ENCODE data around the gene RAB30. TPM values are rescaled to one million over a fixed set of nuclear protein-coding genes. Genes with fewer than 3 reads are reported as not detected.

The RAB30 gene
- total RNA-seq, 1 donor from 2014 or later: 160 TPM

DNA sequence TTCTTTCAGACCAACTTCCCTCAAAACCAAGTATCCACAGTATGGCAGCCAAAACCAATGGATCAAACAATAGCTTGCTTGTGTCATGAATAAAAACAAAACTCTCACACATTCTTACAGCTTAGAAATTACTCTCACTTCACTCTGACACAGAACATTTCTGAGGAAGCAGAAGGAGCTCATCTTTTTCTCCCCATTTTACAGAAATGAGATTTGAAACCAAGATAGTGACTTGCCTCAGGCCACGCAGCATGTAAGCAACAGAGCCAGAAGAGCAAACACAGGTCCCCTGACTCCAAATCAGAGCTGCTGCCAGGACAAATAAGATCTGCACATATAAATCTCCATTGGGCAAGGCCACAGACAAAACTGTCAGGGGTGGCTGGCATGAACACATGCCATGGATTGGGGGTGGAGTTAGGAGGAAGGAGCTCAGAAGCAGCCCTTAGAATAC, 64.8 kb downstream of the RAB30 start:
- ChIA-PET CTCF (interaction anchor here (1.2 to 1.9 kb wide), 2 partner anchors 10 to 140 kb away, joined by 4 to 6 read pairs; no protein-coding TSS in a partner anchor), POLR2A (interaction anchor here (0.5 to 3.2 kb wide), 13 partner anchors 9 to 150 kb away, joined by 3 to 29 read pairs (median 4); partner anchors contain the start of genes PCF11 and RAB30)
- Mint-ChIP-seq H3K4me3 (peak overlapping the region; percentile 47), H3K9me3 (no peaks in the 10 kb centered on the region), H3K27ac (peak overlapping the region; percentile 86), H3K4me1 (peaks cover 78% of the 10 kb centered on the region), H3K27me3 (no peaks in the 10 kb centered on the region), H3K36me3 (ENCODE audit: low read depth) (peaks cover 62% of the 10 kb centered on the region)
- ATAC-seq (ENCODE audit: low read depth) (peak; percentile 59), DNase-seq (no peak)
- TF ChIP-seq CTCF (IDR thresholded peaks at IDR 0.05): no peak
- intact Hi-C loops (cut with micrococcal nuclease): loop anchor here (1.0 to 2.0 kb wide), 3 partner anchors 10 to 64 kb away; partner anchors contain the start of gene RAB30

DNA sequence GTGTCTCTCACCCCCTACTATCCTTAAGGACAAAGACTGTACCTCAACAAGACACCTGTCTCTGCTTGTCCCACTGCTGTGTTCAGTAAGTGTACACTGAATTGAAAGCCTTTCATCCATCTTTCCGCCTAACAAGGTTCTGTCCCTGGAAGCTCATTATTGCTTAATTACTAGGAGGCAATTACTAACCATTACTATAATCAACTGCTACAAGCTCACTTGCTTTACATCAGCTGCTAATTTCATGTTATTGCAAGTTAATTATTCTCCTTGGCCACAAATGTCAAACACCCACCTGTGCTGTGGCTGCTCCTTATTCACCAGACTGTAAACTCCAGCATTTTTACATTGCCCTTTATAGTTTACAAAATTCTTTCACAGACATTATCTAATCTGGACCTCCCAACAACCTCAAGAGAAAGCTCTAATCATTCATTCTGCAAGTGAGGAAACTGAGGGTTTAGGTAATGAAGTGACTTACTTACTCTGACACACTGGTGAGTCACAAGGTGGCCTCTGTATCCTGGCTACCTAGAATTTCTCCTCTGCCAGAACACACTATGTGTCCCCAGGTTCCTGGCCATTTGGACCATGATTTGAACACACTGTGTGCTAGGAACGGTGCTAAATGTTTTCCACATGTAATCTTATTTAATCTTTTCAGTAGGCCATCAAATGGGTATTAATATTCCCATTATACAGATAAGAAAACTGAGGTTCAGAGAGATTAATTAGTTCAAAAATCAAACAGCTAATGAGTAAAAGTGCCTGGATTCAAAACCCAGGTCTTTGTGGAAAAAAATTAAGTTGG, 66.7 kb downstream of the RAB30 start:
- intact Hi-C loops (cut with micrococcal nuclease): no loop called here
- DNase-seq: no peak
- Mint-ChIP-seq H3K4me1 (peaks cover 77% of the 10 kb centered on the region), H3K27me3 (no peaks in the 10 kb centered on the region), H3K9me3 (no peaks in the 10 kb centered on the region), H3K36me3 (ENCODE audit: low read depth) (peaks cover 59% of the 10 kb centered on the region), H3K27ac (peak overlapping the region; percentile 19), H3K4me3 (no peak overlapping the region)
- POLR2A ChIA-PET: interaction anchor here (0.6 to 1.2 kb wide), 6 partner anchors 9 to 103 kb away, joined by 3 to 6 read pairs (median 4); partner anchors contain the start of gene RAB30
- no peak for TF ChIP-seq CTCF (IDR thresholded peaks at IDR 0.05)
- CTCF ChIA-PET: interaction anchor here (0.6 kb wide), 1 partner anchor 80 kb away, joined by 3 read pairs; no protein-coding TSS in a partner anchor
- ATAC-seq (ENCODE audit: low read depth): no peak

DNA sequence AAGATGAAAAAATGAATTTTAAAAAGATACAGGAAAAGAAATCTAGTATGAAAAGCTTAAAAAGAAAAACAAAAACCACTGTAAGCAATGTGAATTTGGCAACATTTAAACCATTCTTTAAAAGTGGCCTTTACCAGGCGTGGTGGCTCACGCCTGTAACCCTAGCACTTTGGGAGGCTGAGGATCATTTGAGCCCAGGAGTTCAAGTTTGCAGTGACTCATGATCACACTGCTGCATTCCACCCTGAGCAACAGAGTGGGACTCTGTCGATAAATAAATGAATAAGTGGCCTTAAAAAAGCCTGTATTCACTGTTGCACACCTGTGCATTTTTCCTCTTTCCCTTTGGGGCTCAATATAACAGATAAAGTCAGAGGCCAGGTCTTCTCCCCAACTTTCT, 69.2 kb downstream of the RAB30 start:
- Mint-ChIP-seq H3K9me3 (no peaks in the 10 kb centered on the region), H3K27ac (peak overlapping the region; percentile 7), H3K4me3 (no peak overlapping the region), H3K4me1 (peaks cover 79% of the 10 kb centered on the region), H3K36me3 (ENCODE audit: low read depth) (peaks cover 47% of the 10 kb centered on the region), H3K27me3 (no peaks in the 10 kb centered on the region)
- intact Hi-C loops (cut with micrococcal nuclease): no loop called here
- POLR2A ChIA-PET: no interaction called here
- no peak for TF ChIP-seq CTCF (IDR thresholded peaks at IDR 0.05)
- no peak for DNase-seq
- no peak for ATAC-seq (ENCODE audit: low read depth)
- CTCF ChIA-PET: no interaction called here

DNA sequence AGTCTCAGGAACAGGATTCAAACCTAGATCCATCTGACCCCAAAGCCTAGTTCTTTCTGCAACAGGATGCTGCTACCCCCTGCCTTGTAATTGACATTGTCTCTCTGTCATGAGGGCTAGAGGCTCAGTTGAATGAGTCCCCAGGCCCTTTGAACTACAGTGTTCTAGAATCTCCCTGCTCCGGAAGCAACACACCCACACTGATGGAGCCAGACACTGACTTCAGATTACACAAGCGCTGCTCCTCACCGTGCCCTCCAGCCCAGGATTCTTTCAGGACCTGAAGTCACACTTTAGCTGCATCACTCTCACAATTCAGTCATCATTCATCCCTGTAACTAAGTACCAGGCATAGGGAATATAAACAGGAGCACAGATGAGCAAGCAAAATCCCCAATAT, 69.6 kb downstream of the RAB30 start:
- ATAC-seq (ENCODE audit: low read depth) (no peak), DNase-seq (no peak)
- peaks cover 49% of the 10 kb centered on the region for H3K36me3 Mint-ChIP-seq (ENCODE audit: low read depth)
- no peak for TF ChIP-seq CTCF (IDR thresholded peaks at IDR 0.05)
- no peaks in the 10 kb centered on the region for H3K9me3 Mint-ChIP-seq
- intact Hi-C loops (cut with micrococcal nuclease): no loop called here
- no peaks in the 10 kb centered on the region for H3K27me3 Mint-ChIP-seq
- ChIA-PET POLR2A (no interaction called here), CTCF (no interaction called here)
- no peak overlapping the region for H3K4me3 Mint-ChIP-seq
- peak overlapping the region; percentile 7 for H3K27ac Mint-ChIP-seq
- peaks cover 79% of the 10 kb centered on the region for H3K4me1 Mint-ChIP-seq

DNA sequence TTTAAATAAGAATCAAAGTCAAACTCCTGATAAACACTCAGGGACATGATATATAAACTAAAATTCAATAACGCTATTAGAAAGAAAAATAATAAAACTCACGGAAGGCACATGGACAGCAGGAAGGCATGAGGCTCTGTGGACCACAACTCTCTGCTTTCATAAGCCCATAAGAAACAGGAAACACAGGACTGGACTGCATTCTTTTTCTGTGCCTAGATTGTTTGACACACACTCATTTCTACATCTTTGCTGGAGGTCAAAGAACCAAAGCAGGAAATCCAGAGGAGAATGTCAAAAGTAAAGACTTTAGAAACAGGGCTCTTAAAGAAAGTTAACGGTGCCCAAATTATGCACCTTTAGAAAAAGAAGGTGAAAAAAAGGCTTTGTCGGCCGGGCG, 71.3 kb downstream of the RAB30 start:
- no peak for TF ChIP-seq CTCF (IDR thresholded peaks at IDR 0.05)

More for the DNA sequence above, 71.3 kb downstream of the RAB30 start:
- Mint-ChIP-seq H3K4me3 (no peak overlapping the region), H3K27me3 (no peaks in the 10 kb centered on the region), H3K9me3 (no peaks in the 10 kb centered on the region), H3K4me1 (peaks cover 82% of the 10 kb centered on the region), H3K36me3 (ENCODE audit: low read depth) (peaks cover 56% of the 10 kb centered on the region), H3K27ac (peak overlapping the region; percentile 80)
- ChIA-PET POLR2A (no interaction called here), CTCF (no interaction called here)
- intact Hi-C loops (cut with micrococcal nuclease): no loop called here
- no peak for DNase-seq
- ATAC-seq (ENCODE audit: low read depth): no peak

All from activated B cell treated with CpG ODN at 0.5 μM for 24 hours (primary cell).